Calu3 (cell line): ENCODE measurements around the gene MALRD1. TPM values are rescaled to one million over a fixed set of nuclear protein-coding genes. Genes with fewer than 3 reads are reported as not detected.

ENCODE experiments used
- BruUV-seq: library from RNA; stranded (reverse); fragments of 400-500 nt; replicated peaks from 2 replicates; lab custom pipeline; 2021; lab: Mats Ljungman, UMichigan
- CTCF ChIA-PET: fragments of 300-600 bp; sonication (Branson Sonifier 250); formaldehyde crosslinking; loops from one replicate; lab custom pipeline; 2022; ENCODE audit warnings: antibody characterized with exemption; lab: Charles Lee
- DNase-seq: peaks from one replicate; pipeline ENCODE4 v3.0.0; 2022
- H3K27ac Mint-ChIP-seq: one replicate; pipeline ENCODE4 v1.8.0; 2022; ENCODE audit warnings: mixed read lengths; ENCODE audit not compliant: unreplicated experiment
- H3K27me3 Mint-ChIP-seq: one replicate; pipeline ENCODE4 v1.8.0; 2022; ENCODE audit warnings: mixed read lengths; ENCODE audit not compliant: unreplicated experiment
- H3K36me3 Mint-ChIP-seq: one replicate; pipeline ENCODE4 v1.8.0; 2022; ENCODE audit warnings: mild to moderate bottlenecking, moderate library complexity, mixed read lengths; ENCODE audit not compliant: insufficient read depth, unreplicated experiment
- H3K4me1 Mint-ChIP-seq: one replicate; pipeline ENCODE4 v1.8.0; 2022; ENCODE audit warnings: mild to moderate bottlenecking, low read depth, mixed read lengths; ENCODE audit not compliant: unreplicated experiment
- H3K4me3 Mint-ChIP-seq: one replicate; pipeline ENCODE4 v1.8.0; 2022; ENCODE audit warnings: mild to moderate bottlenecking, low read depth, moderate library complexity, mixed read lengths; ENCODE audit not compliant: unreplicated experiment
- H3K9me3 Mint-ChIP-seq: one replicate; pipeline ENCODE4 v1.8.0; 2022; ENCODE audit warnings: low read depth, mixed read lengths; ENCODE audit not compliant: unreplicated experiment
- CTCF ChIP-seq: fragments of 200-600 bp; IDR thresholded peaks from one replicate; pipeline ENCODE4 v1.8.0; 2022; ENCODE audit warnings: antibody characterized with exemption; ENCODE audit not compliant: unreplicated experiment
- intact Hi-C: fragments of 100-400 bp; cut with micrococcal nuclease; formaldehyde crosslinking; loops from one replicate; pipeline ENCODE4 v1.10.0; 2022; ENCODE audit not compliant: unreplicated experiment
- total RNA-seq: library from RNA; stranded (reverse); gene quantifications from 2 replicates; pipeline ENCODE4 v1.2.3, GENCODE V29; 2022

Gene MALRD1
- total RNA-seq, 1 experiment from 2014 or later, result not detected

GRCh38 chr10:19561181-19561580, 512.6 kb downstream of the MALRD1 start:
- intact Hi-C loops, result no loop called here
- TF ChIP-seq CTCF, result no peak
- H3K9me3 Mint-ChIP-seq, result peaks cover 5% of the 10 kb centered on the region
- H3K27ac Mint-ChIP-seq, result no peak overlapping the region
- H3K27me3 Mint-ChIP-seq, result no peaks in the 10 kb centered on the region
- no peak for DNase-seq
- no peaks in the 10 kb centered on the region for H3K4me1 Mint-ChIP-seq
- no TSS peak for BruUV-seq
- CTCF ChIA-PET, result no interaction called here
- no peaks in the 10 kb centered on the region for H3K36me3 Mint-ChIP-seq
- no peak overlapping the region for H3K4me3 Mint-ChIP-seq

GRCh38 chr10:19563388-19564141, 515.0 kb downstream of the MALRD1 start:
- peaks cover 3% of the 10 kb centered on the region for H3K9me3 Mint-ChIP-seq
- intact Hi-C loops, result no loop called here
- H3K4me1 Mint-ChIP-seq, result no peaks in the 10 kb centered on the region
- H3K4me3 Mint-ChIP-seq, result no peak overlapping the region
- TF ChIP-seq CTCF, result no peak
- H3K27ac Mint-ChIP-seq, result no peak overlapping the region
- BruUV-seq, result no TSS peak
- no peaks in the 10 kb centered on the region for H3K36me3 Mint-ChIP-seq
- H3K27me3 Mint-ChIP-seq, result no peaks in the 10 kb centered on the region
- no peak for DNase-seq
- CTCF ChIA-PET, result no interaction called here

GRCh38 chr10:19570120-19570519, 521.5 kb downstream of the MALRD1 start:
- no TSS peak for BruUV-seq

GRCh38 chr10:19570991-19571390, 522.4 kb downstream of the MALRD1 start:
- TF ChIP-seq CTCF, result no peak
- Mint-ChIP-seq H3K27ac (no peak overlapping the region), H3K36me3 (no peaks in the 10 kb centered on the region), H3K4me1 (no peaks in the 10 kb centered on the region), H3K9me3 (peaks cover 17% of the 10 kb centered on the region), H3K4me3 (no peak overlapping the region), H3K27me3 (no peaks in the 10 kb centered on the region)
- CTCF ChIA-PET, result no interaction called here
- DNase-seq, result no peak
- BruUV-seq, result no TSS peak
- intact Hi-C loops, result no loop called here

More at GRCh38 chr10:19570120-19570519, 521.5 kb downstream of the MALRD1 start:
- H3K36me3 Mint-ChIP-seq, result no peaks in the 10 kb centered on the region
- CTCF ChIA-PET, result no interaction called here
- H3K9me3 Mint-ChIP-seq, result peaks cover 13% of the 10 kb centered on the region
- TF ChIP-seq CTCF, result no peak
- intact Hi-C loops, result no loop called here
- DNase-seq, result no peak
- H3K4me3 Mint-ChIP-seq, result no peak overlapping the region
- no peaks in the 10 kb centered on the region for H3K27me3 Mint-ChIP-seq
- H3K27ac Mint-ChIP-seq, result no peak overlapping the region
- no peaks in the 10 kb centered on the region for H3K4me1 Mint-ChIP-seq
